Suppressor macrophage treated with lipopolysaccharide for 4 hours (primary cell): Measurements from ENCODE around the gene GDAP2.
"Not testable (repeated sequence)": the region's sequence is repeated elsewhere in the genome, so short reads cannot be mapped to it uniquely, and the experiment has no call there.

ENCODE experiments used
- DNase-seq: peaks from one replicate; pipeline ENCODE4 v3.0.0-alpha.2; 2020

Gene GDAP2

GRCh38 chr1:117897551-117897950, 31.9 kb downstream of the GDAP2 start:
- DNase-seq = no peak

GRCh38 chr1:117895482-117896114, 33.8 kb downstream of the GDAP2 start:
- peak; percentile 83 for DNase-seq

- no peak for DNase-seq
Observed at GRCh38 chr1:117894078-117894477, 35.3 kb downstream of the GDAP2 start.

- DNase-seq = no peak
Observed at GRCh38 chr1:117892512-117892911, 36.9 kb downstream of the GDAP2 start.

- DNase-seq = no peak
Observed at GRCh38 chr1:117890452-117890851, 39.0 kb downstream of the GDAP2 start.

- no peak for DNase-seq
Observed at GRCh38 chr1:117886101-117886795, 43.2 kb downstream of the GDAP2 start.

- no peak for DNase-seq
Observed at GRCh38 chr1:117883616-117884015, 45.8 kb downstream of the GDAP2 start.

- no peak for DNase-seq
Observed at GRCh38 chr1:117879284-117879683, 50.1 kb downstream of the GDAP2 start.

GRCh38 chr1:117877823-117878222, 51.6 kb downstream of the GDAP2 start:
- no peak for DNase-seq

GRCh38 chr1:117871013-117871412, 58.4 kb downstream of the GDAP2 start:
- DNase-seq = no peak

GRCh38 chr1:117861694-117862093, 67.7 kb downstream of the GDAP2 start:
- DNase-seq = no peak

GRCh38 chr1:117860896-117861610, 68.4 kb downstream of the GDAP2 start:
- DNase-seq = no peak

GRCh38 chr1:117859901-117860300, 69.5 kb downstream of the GDAP2 start:
- DNase-seq = no peak

- DNase-seq = no peak
Observed at GRCh38 chr1:117857418-117857817, 72.0 kb downstream of the GDAP2 start.

- no peak for DNase-seq
Observed at GRCh38 chr1:117852853-117853553, 76.4 kb downstream of the GDAP2 start.

- DNase-seq = no peak
Observed at GRCh38 chr1:117851687-117852086, 77.7 kb downstream of the GDAP2 start.

- DNase-seq = no peak
Observed at GRCh38 chr1:117846674-117847425, 82.6 kb downstream of the GDAP2 start.

GRCh38 chr1:117844478-117844877, 84.9 kb downstream of the GDAP2 start:
- DNase-seq = not testable (repeated sequence)

GRCh38 chr1:117843791-117844190, 85.6 kb downstream of the GDAP2 start:
- DNase-seq = no peak

- DNase-seq = no peak
Observed at GRCh38 chr1:117842408-117843170, 86.8 kb downstream of the GDAP2 start.

- no peak for DNase-seq
Observed at GRCh38 chr1:117841117-117841650, 88.2 kb downstream of the GDAP2 start.

GRCh38 chr1:117838911-117839310, 90.5 kb downstream of the GDAP2 start:
- no peak for DNase-seq
